IgD-negative memory B cell (primary cell): ENCODE measurements around the gene TMEM190. TPM values are rescaled to one million over a fixed set of nuclear protein-coding genes. Genes with fewer than 3 reads are reported as not detected.
"Not testable (repeated sequence)": the region's sequence is repeated elsewhere in the genome, so short reads cannot be mapped to it uniquely, and the experiment has no call there.

Source experiments
- H3K27ac Mint-ChIP-seq, 3 donors: one replicate each; pipeline ENCODE4 v1.8.0; 2020 to 2022; ENCODE audit warnings: mild to moderate bottlenecking in 3 of 3, mixed read lengths in 3 of 3, moderate library complexity in 1 of 3
- H3K27me3 Mint-ChIP-seq: one replicate; pipeline ENCODE4 v1.8.0; 2021; ENCODE audit warnings: mixed read lengths
- H3K36me3 Mint-ChIP-seq: one replicate; pipeline ENCODE4 v1.8.0; 2020; ENCODE audit warnings: mild to moderate bottlenecking, mixed read lengths
- H3K4me1 Mint-ChIP-seq, 3 donors: one replicate each; pipeline ENCODE4 v1.8.0; 2020 to 2022; ENCODE audit warnings: mixed read lengths in 3 of 3, mild to moderate bottlenecking in 1 of 3
- H3K4me3 Mint-ChIP-seq, 4 donors: one replicate each; pipeline ENCODE4 v1.8.0; 2020 to 2022; ENCODE audit warnings: mild to moderate bottlenecking in 4 of 4, mixed read lengths in 4 of 4, moderate library complexity in 3 of 4
- H3K9me3 Mint-ChIP-seq, 3 donors: one replicate each; pipeline ENCODE4 v1.8.0; 2020 to 2021; ENCODE audit warnings: mixed read lengths in 3 of 3, mild to moderate bottlenecking in 1 of 3
- polyA plus RNA-seq: library from polyadenylated mRNA; unstranded; fragments of 300-500 nt; fragmentation: Illumina TruSeq; gene quantifications from one replicate; pipeline ENCODE4 v1.2.3, GENCODE V29; 2021

The TMEM190 gene
- polyA plus RNA-seq, 1 donor from 2014 or later: not detected

GRCh38 chr19:55387736-55388497, 11.3 kb downstream of the TMEM190 start:
- Mint-ChIP-seq H3K36me3 (peaks cover 4% of the 10 kb centered on the region), H3K27ac (peak overlapping the region in 2 of 3 donors; percentile 78 to 93), H3K9me3 (no peaks in the 10 kb centered on the region), H3K4me3 (peak overlapping the region; percentile 97 to 100 (median 100)), H3K4me1 (peaks cover 30 to 51% (median 34%) of the 10 kb centered on the region in 3 donors), H3K27me3 (no peaks in the 10 kb centered on the region)

DNA sequence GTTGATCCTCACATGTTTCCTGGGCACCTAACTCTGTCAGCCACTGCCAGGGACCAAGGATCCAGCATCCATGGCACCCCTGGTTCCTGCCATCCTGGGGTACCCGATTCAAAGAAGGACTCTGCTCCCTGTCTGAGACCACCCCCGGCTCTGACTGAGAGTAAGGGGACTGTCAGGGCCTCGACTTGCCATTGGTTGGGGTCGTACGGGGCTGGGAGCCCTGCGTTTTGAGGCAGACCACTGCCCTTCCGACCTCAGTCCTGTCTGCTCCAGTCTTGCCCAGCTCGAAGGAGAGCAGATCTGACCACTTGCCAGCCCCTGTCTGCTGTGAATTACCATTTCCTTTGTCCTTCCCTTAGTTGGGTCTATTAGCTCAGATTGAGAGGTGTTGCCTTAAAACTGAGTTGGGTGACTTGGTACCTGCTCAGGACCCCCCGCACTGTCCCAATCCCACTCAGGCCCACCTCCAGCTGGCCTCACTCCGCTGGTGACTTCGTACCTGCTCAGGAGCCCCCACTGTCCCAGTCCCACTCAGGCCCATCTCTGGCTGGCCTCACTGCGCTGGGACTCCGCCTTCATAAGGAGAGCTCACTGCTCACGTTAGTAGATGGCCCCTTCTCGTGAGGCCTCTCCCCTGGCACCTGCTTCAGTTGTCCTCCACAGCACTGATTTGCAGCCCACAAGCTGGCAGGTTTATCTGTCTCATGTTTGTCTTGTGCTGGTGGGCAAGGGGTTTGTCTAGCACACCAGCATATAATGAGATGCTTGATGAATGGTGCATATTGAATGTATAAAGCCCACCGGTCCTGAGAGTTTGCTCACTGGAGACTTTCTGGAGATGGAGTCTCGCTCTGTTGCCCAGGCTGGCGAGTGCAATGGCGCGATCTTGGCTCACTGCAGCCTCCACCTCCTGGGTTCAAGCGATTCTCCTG, 13.0 kb downstream of the TMEM190 start:
- peak overlapping the region in 3 of 4 donors; percentile 41 to 97 (median 43) for H3K4me3 Mint-ChIP-seq

DNA sequence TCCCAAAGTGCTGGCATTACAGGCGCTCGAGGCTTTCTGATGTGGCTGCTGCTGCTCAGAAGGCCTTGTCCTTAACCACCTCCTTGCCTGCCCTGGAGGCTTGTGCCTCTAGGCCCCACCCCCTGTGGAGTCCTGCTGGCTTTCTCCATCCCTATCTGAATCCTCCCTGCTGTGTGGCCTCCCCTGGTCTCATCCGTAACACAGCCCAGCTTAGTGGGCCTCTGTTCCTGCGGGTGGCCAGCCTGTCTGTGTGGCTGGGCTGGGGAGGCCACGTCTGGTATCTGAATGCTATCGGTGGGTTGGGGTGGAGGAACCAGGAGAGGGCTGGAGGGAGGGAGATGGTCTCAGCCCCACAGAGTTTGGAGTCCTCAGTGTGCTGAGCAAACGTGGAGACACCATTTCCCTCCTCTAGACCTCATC, 13.8 kb downstream of the TMEM190 start:
- Mint-ChIP-seq H3K36me3 (peaks cover 4% of the 10 kb centered on the region), H3K4me3 (peak overlapping the region in 1 of 4 donors; percentile 97)

More for the DNA sequence above, 13.0 kb downstream of the TMEM190 start:
- Mint-ChIP-seq H3K27me3 (no peaks in the 10 kb centered on the region), H3K36me3 (peaks cover 4% of the 10 kb centered on the region), H3K4me1 (peaks cover 26 to 43% (median 31%) of the 10 kb centered on the region in 3 donors), H3K9me3 (no peaks in the 10 kb centered on the region), H3K27ac (peak overlapping the region in 1 of 3 donors; percentile 56)

GRCh38 chr19:55391191-55391670, 14.6 kb downstream of the TMEM190 start:
- Mint-ChIP-seq H3K4me3 (peak overlapping the region in 1 of 4 donors; percentile 61), H3K27me3 (no peaks in the 10 kb centered on the region), H3K9me3 (no peaks in the 10 kb centered on the region), H3K4me1 (peaks cover 18 to 39% (median 20%) of the 10 kb centered on the region in 3 donors), H3K27ac (peak overlapping the region in 1 of 3 donors; percentile 60), H3K36me3 (peaks cover 2% of the 10 kb centered on the region)

More for the DNA sequence above, 13.8 kb downstream of the TMEM190 start:
- Mint-ChIP-seq H3K4me1 (peaks cover 23 to 40% (median 24%) of the 10 kb centered on the region in 3 donors), H3K9me3 (no peaks in the 10 kb centered on the region), H3K27me3 (no peaks in the 10 kb centered on the region), H3K27ac (peak overlapping the region in 1 of 3 donors; percentile 56)

GRCh38 chr19:55391702-55392615, 15.3 kb downstream of the TMEM190 start:
- Mint-ChIP-seq H3K4me3 (no peak overlapping the region), H3K27ac (peak overlapping the region in 1 of 3 donors; percentile 60), H3K9me3 (no peaks in the 10 kb centered on the region), H3K27me3 (no peaks in the 10 kb centered on the region), H3K4me1 (peaks cover 11 to 34% (median 16%) of the 10 kb centered on the region in 3 donors), H3K36me3 (peaks cover 2% of the 10 kb centered on the region)

DNA sequence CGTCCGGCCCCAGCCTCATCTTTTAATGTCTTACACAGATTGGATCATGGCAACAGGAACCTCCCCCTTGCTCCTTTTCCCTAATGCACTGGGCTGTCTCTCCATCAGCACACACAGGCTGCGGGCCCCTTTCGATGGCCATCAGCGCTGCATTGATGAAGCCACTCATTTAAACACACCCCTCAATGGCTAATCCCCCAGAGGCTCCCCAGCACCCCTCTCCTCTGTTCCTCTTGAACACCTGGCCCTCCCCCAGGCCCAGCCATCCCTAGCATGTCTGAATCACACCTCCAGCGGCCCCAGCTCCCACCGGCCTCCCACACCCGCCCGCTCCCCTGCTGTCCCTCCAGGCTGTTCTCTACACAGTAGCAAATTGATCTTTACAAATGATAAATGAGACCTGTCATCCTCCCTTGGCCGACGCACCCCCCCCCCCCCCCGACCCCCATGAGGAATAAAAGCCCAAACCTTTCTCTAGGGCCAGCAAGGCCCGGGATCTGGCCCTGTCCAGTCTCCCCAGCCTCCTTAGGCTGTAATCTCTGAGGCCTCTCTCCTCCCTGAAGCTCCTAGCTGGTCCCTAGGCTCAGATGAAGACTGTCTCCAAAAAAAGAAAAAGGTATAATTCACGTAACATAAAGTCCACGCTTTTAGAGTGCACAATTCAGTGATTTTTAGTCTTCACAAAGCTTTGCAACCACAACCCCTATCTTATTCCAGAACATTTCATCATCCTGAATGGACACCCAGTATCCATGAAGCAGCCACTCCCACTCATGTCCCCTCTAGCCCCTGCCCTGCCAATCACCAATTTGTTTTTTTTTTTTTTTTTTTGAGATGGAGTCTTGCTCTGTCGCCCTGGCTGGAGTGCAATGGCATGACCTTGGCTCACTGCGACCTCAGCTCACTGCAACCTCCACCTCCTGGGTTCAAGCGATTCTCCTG, 16.5 kb downstream of the TMEM190 start:
- Mint-ChIP-seq H3K4me3 (no peak overlapping the region), H3K27ac (peak overlapping the region in 1 of 3 donors; percentile 60), H3K9me3 (no peaks in the 10 kb centered on the region)

GRCh38 chr19:55398200-55398925, 21.7 kb downstream of the TMEM190 start:
- H3K9me3 Mint-ChIP-seq: no peaks in the 10 kb centered on the region

More for the DNA sequence above, 16.5 kb downstream of the TMEM190 start:
- no peaks in the 10 kb centered on the region for H3K27me3 Mint-ChIP-seq
- H3K4me1 Mint-ChIP-seq: peaks cover 7 to 24% (median 10%) of the 10 kb centered on the region in 3 donors
- H3K36me3 Mint-ChIP-seq: peaks cover 2% of the 10 kb centered on the region

GRCh38 chr19:55400281-55401087, 23.9 kb downstream of the TMEM190 start:
- H3K36me3 Mint-ChIP-seq: peaks cover 6% of the 10 kb centered on the region
- H3K27me3 Mint-ChIP-seq: no peaks in the 10 kb centered on the region
- H3K4me1 Mint-ChIP-seq: peaks cover 5 to 7% (median 6%) of the 10 kb centered on the region in 3 donors
- H3K9me3 Mint-ChIP-seq: no peaks in the 10 kb centered on the region
- H3K27ac Mint-ChIP-seq: no peak overlapping the region
- H3K4me3 Mint-ChIP-seq: no peak overlapping the region

More at GRCh38 chr19:55398200-55398925, 21.7 kb downstream of the TMEM190 start:
- Mint-ChIP-seq H3K27me3 (no peaks in the 10 kb centered on the region), H3K4me3 (peak overlapping the region in 1 of 4 donors; percentile 46), H3K4me1 (peaks cover 5 to 7% (median 6%) of the 10 kb centered on the region in 3 donors), H3K27ac (peak overlapping the region in 1 of 3 donors; percentile 74), H3K36me3 (peaks cover 5% of the 10 kb centered on the region)

GRCh38 chr19:55401390-55401789, 24.8 kb downstream of the TMEM190 start:
- H3K27me3 Mint-ChIP-seq, H3K27ac Mint-ChIP-seq, H3K4me3 Mint-ChIP-seq, H3K9me3 Mint-ChIP-seq, H3K36me3 Mint-ChIP-seq: not testable (repeated sequence)
- peaks cover 10 to 16% (median 13%) of the 10 kb centered on the region in 3 donors for H3K4me1 Mint-ChIP-seq

DNA sequence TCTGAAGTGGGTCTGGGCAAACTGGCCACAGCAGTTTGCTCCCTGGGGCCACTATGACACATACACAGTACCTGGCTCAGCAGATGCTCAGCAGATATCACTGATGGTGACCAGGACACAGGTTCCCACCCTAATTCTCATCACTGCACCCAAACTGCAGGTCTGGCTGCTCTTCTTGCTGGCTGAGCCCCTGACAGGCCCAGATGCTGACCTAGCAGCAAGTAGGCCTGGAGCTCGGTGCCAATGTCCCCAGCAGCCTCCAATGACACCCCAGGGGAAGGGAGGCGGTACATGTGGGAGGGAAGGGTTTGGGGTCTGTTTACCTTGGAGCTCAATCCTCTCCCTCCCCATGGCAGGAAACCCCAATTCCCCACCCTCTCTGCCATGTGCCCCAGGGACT, 25.9 kb downstream of the TMEM190 start:
- peak overlapping the region in 1 of 3 donors; percentile 67 for H3K27ac Mint-ChIP-seq
- H3K27me3 Mint-ChIP-seq: no peaks in the 10 kb centered on the region
- peaks cover 8% of the 10 kb centered on the region for H3K36me3 Mint-ChIP-seq
- H3K9me3 Mint-ChIP-seq: no peaks in the 10 kb centered on the region
- no peak overlapping the region for H3K4me3 Mint-ChIP-seq
- H3K4me1 Mint-ChIP-seq: peaks cover 14 to 21% (median 18%) of the 10 kb centered on the region in 3 donors

DNA sequence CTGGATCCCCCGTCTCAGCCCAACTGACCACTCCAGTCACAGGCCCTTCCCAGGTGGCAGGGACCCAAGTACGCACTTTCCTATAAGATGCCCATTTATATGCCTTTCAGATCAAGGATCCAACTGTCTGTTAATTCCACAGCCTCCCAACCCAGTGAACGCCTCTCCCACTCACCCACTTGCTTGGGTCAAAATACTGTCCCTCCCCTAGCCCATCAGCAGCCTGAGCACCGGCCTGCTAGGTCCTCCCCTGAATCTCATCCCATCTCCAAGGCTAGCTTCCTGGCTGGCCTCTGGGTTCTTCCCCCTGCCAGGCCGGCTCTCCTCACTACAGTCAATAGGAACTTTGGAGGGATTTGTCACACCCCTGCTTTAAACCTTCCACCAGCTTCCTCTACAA, 29.0 kb downstream of the TMEM190 start:
- peak overlapping the region in 3 of 4 donors; percentile 46 to 87 (median 63) for H3K4me3 Mint-ChIP-seq
- H3K9me3 Mint-ChIP-seq: peaks cover 2 to 8% (median 2%) of the 10 kb centered on the region in 3 donors
- H3K4me1 Mint-ChIP-seq: peaks cover 14 to 25% (median 18%) of the 10 kb centered on the region in 3 donors
- H3K27me3 Mint-ChIP-seq: no peaks in the 10 kb centered on the region
- peaks cover 8% of the 10 kb centered on the region for H3K36me3 Mint-ChIP-seq
- H3K27ac Mint-ChIP-seq: peak overlapping the region in 1 of 3 donors; percentile 93
